GM19193 (cell line): ENCODE measurements around the gene S1PR1.
A peak's percentile ranks its signal among the peaks of the same experiment; 100 is the strongest.

Source experiments
- POLR2A ChIP-seq: IDR thresholded peaks from 4 replicates; pipeline ENCODE4 v1.6.1; 2011; ENCODE audit not compliant: insufficient read depth, insufficient read length; ENCODE audit errors: extremely low read depth

The S1PR1 gene

GRCh38 chr1:101236516-101237228 lies at the start of gene S1PR1:
TSS of gene S1PR1 (plus strand) at chr1:101237019. CDS start at chr1:101238985, 1,966 bp downstream.
- peak; percentile 8 for TF ChIP-seq POLR2A

DNA sequence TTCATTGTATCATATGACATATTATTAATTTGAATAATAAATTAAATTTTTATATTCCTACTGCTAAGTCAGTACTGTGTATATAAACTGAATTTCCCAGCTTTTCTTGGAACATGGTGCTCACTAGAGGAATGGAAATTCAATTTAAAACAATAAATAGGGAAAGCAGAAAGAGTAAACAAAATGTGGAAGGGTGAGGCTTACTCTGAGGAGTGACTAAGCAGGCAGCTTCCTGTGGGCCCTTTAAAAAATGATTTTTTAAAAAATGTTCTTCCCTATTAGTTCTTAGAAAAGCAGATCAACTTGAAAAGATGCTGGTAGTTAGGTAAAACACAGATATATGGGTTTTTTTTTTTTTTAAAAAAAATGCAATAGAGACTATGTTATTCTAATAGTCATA lies 49.5 kb upstream of the S1PR1 start:
- no peak for TF ChIP-seq POLR2A

- no peak for TF ChIP-seq POLR2A
Observed at GRCh38 chr1:101188331-101188730, 48.5 kb upstream of the S1PR1 start.

DNA sequence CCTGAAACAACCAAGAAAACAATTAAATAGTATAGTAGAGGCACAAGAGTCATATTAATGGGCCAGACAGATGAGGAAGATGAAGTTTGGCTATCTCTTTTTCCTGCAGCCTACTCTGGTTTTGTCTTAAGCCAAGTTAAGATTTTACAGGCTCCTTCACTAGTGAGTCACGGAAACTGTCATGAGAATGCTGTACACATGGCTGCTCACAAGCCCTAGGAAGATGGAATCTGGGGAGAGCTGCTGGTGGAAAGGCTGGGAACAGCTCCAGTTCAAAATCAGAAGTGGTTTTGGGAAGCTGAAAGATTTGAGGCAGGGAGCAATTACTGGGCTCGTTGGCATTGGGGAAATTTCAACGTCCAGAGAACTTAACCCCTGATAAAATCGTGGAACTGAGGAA lies 46.4 kb upstream of the S1PR1 start:
- no peak for TF ChIP-seq POLR2A

- TF ChIP-seq POLR2A, result no peak
Observed at GRCh38 chr1:101191049-101191448, 45.8 kb upstream of the S1PR1 start.

DNA sequence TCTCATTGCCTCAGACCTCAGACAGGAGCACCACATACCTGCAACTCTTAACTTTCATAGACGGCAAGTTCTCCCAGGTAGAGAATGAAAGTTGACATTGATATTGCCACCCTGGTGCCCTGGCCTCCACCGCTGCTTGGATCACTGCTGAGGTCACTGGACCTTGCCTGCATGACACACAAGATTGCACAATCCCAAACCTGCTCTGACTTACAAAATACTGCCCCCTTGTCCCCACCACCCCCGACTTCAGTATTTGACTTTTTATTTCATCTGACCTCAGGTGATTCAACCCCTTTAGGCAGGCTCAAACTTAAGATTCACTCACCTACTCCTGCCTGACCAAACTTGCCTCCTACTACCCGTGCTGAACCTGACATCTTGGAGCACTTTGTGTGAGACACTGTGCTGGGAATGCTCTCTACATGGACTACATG lies 43.1 kb upstream of the S1PR1 start:
- no peak for TF ChIP-seq POLR2A

GRCh38 chr1:101194746-101195145 lies 42.1 kb upstream of the S1PR1 start:
- no peak for TF ChIP-seq POLR2A

DNA sequence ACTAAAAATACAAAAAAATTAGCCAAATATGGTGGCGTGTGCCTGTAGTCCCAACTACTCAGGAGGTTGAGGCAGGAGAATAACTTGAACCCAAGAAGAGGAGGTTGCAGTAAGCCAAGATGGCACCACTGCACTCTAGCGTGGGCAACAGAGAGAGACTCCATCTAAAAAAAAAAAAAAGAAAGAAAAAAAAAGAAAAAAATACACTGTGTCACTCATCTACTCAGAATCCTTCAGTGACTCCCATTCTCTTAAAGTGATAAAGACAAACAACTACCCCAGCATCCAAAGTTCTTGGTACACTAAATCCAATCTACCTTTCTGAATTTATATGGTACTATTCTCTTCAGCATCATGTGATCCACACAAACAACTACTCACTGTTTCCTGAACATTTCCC lies 40.2 kb upstream of the S1PR1 start:
- no peak for TF ChIP-seq POLR2A

DNA sequence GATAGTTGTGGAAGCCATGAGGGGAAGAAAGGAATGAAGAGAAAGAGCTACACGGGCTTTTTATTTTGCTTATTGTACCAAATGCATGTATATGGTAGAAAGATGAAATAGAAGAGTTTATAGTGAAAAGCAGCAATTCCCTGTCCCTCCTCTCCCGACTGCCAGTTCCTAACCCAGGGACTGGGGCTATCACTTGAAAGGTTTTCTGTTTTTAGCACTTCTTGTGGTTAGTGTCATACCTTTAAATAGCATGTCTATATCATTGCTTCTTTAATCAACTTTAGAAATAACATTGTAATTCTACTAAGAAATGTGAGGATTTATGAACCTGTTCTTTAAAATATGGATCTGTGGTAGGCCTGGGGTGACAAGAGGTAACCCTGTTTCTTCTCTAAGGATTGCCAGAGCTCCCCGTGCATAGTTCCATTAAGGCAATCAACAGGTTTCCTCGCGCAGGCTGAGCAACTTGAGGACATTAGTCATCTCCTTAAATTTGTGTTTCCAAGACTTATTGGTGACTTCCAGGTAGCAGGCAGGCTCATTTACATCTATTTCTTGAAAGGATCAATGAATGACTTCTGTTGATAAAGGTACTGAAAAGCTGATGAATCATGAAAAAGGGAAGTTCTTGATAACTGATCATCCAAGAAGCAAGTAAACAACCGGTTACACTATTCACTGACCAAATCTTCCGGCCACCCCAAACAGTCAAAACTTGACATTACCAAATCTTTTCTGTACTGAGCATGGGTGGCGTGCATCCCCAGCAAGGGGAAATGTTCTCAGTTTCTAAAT lies 37.8 kb upstream of the S1PR1 start:
- no peak for TF ChIP-seq POLR2A

DNA sequence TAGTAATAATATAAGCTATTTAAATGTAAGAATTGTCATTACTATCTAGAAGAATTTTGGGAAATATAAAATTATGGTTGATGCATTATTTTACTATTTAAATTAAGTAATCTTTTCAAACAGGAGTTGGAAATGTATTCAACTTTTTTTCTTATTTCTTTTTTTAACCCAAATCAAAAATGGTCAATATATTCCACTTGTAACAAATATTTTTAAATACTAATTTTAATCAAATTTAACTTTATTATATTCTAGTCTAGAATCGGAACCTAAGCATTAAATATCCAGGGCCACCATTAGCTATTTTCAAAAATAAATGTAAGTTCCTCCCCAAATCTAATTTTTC lies 37.2 kb upstream of the S1PR1 start:
- TF ChIP-seq POLR2A, result no peak

GRCh38 chr1:101200513-101200912 lies 36.3 kb upstream of the S1PR1 start:
- no peak for TF ChIP-seq POLR2A

DNA sequence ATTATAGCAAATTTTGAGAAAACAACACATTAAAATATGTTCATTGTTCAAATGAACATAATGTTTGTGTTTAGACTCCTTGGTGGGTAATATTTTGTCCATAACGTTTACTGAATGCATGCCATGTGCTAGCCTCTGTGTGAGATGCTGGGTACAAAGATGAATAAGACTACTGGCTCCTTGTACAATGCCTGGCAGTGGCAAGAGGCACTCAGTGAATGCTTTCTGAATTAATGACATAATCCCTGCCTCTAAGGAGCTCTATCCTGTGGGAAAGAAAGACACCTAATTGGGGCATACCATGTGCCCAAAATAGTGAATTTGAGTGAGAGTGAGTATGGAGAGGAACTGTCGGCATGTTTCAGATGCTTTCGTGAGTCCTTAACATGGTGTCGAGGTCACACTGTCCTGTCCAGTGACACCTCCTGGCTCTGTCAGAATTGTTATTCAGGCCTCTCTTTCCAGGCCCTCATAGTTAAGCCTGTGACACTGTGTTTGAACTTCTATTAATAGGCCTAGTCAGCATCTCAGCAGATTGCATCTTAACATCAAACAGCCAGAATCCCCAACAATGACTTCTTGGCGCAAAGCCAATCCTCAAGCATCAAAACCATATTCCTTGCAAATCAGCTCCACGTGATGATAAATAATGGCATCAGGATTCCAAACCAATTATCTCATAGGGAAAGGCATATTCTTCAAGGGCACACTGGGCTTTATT lies 32.8 kb upstream of the S1PR1 start:
- TF ChIP-seq POLR2A, result no peak

- TF ChIP-seq POLR2A, result no peak
Observed at GRCh38 chr1:101205457-101205856, 31.4 kb upstream of the S1PR1 start.

DNA sequence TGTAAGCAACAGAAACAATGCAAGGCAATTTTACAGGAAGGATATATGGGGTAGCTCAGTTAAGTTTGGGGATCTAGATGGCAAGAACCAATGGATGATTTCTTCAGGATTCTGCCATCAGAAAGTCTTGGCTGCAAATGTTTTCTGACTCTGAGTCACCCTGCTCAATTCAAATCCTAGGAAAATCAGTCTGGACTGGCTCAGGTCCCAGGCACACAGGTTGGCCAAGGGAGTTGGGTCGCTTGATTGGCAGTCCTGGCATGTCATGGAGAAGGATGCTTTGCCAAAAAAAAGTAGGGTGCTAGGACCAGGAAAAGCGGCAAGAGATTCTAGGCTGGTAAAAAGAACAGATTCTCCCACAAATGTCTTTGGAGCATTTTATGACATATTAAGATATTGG lies 28.9 kb upstream of the S1PR1 start:
- TF ChIP-seq POLR2A, result no peak

- no peak for TF ChIP-seq POLR2A
Observed at GRCh38 chr1:101215363-101216011, 21.3 kb upstream of the S1PR1 start.
